Tongue (tissue), 2 donors: ENCODE measurements around the gene N4BP2L2. TPM values are rescaled to one million over a fixed set of nuclear protein-coding genes. Genes with fewer than 3 reads are reported as not detected.
"Not testable (repeated sequence)": the region's sequence is repeated elsewhere in the genome, so short reads cannot be mapped to it uniquely, and the experiment has no call there.

Experiments
- DNase-seq: peaks from one replicate; pipeline ENCODE4 v3.0.0-alpha.2; 2015
- total RNA-seq: library from RNA; depleted of rRNA; stranded (reverse); fragments of >200 nt; gene quantifications from one replicate; pipeline ENCODE4 v1.2.3, GENCODE V29; 2014

N4BP2L2 gene
- 256 TPM for total RNA-seq

GRCh38 chr13:32538621-32539246, at the start of gene N4BP2L2:
Gene N4BP2L2, minus strand, starts transcription at chr13:32538795. Its CDS starts 1,768 bp downstream, at chr13:32537027.
- DNase-seq = peak; percentile 99

GRCh38 chr13:32587811-32588170, 49.2 kb upstream of the N4BP2L2 start:
- DNase-seq = peak; percentile 56

- peak; percentile 88 for DNase-seq
Measured at GRCh38 chr13:32587011-32587810, 48.6 kb upstream of the N4BP2L2 start.

- DNase-seq = peak; percentile 98
Measured at GRCh38 chr13:32586080-32586900, 47.7 kb upstream of the N4BP2L2 start, which contains the start of gene PDS5B. Gene PDS5B, plus strand, starts transcription at chr13:32586452. Its CDS starts 62,321 bp downstream, at chr13:32648773.

GRCh38 chr13:32585550-32586079, 47.0 kb upstream of the N4BP2L2 start:
- no peak for DNase-seq

- no peak for DNase-seq
Measured at GRCh38 chr13:32582991-32583390, 44.4 kb upstream of the N4BP2L2 start.

GRCh38 chr13:32582281-32582680, 43.7 kb upstream of the N4BP2L2 start:
- peak; percentile 18 for DNase-seq

- peak; percentile 59 for DNase-seq
Measured at GRCh38 chr13:32581177-32581786, 42.7 kb upstream of the N4BP2L2 start.

- no peak for DNase-seq
Measured at GRCh38 chr13:32577032-32577431, 38.4 kb upstream of the N4BP2L2 start.

- not testable (repeated sequence) for DNase-seq
Measured at GRCh38 chr13:32575687-32576086, 37.1 kb upstream of the N4BP2L2 start.

GRCh38 chr13:32560842-32561241, 22.2 kb upstream of the N4BP2L2 start:
- DNase-seq = not testable (repeated sequence)

- DNase-seq = no peak
Measured at GRCh38 chr13:32555613-32556012, 17.0 kb upstream of the N4BP2L2 start.

GRCh38 chr13:32553720-32554119, 15.1 kb upstream of the N4BP2L2 start:
- DNase-seq = no peak

GRCh38 chr13:32549788-32550187, 11.2 kb upstream of the N4BP2L2 start:
- DNase-seq = no peak

- no peak for DNase-seq
Measured at GRCh38 chr13:32548837-32549236, 10.2 kb upstream of the N4BP2L2 start.

- no peak for DNase-seq
Measured at GRCh38 chr13:32545083-32545482, 6.5 kb upstream of the N4BP2L2 start.

- no peak for DNase-seq
Measured at GRCh38 chr13:32542221-32542620, 3.6 kb upstream of the N4BP2L2 start.

GRCh38 chr13:32538143-32538620, 413 bp downstream of the N4BP2L2 start:
- DNase-seq = no peak

- DNase-seq = no peak
Measured at GRCh38 chr13:32537580-32538142, 934 bp downstream of the N4BP2L2 start.

GRCh38 chr13:32535748-32536147, 2.8 kb downstream of the N4BP2L2 start:
- no peak for DNase-seq

- peak; percentile 22 for DNase-seq
Measured at GRCh38 chr13:32535115-32535514, 3.5 kb downstream of the N4BP2L2 start.
